DMS114 treated with DMSO at 0.1 percent for 48 hours (cell line): ENCODE data around the gene CD79A.

ENCODE experiments used
- DNase-seq: peaks from one replicate; lab custom pipeline; 2025; ENCODE audit not compliant: unreplicated experiment; lab: John Stamatoyannopoulos, UW

CD79A gene

DNA sequence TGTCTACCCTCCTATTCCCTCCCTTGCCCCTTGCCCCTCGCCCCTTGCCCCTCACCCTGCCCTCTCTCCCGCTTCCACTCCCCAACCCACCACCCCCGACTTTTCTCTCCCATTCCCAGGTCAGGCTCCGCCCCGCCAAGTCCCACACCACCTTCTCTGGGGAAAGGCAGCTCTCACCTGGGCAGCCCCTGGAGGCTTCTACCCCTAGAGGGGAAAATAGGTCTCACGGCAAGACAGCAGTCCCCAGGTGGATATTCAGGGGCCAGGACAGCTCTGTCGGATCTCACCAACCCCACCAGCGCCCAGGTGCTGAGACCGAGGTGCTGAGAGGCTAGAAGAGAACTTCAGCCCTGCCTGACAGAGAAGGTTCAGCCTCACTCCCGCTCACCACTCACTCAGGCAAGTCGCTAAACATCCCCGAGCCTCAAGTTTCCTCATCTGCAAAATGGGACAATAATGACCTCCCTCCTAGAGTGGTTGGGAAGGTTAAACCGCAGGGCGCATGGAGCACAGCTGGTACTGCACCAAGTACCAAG lies 52.5 kb downstream of the CD79A start:
- no peak for DNase-seq

DNA sequence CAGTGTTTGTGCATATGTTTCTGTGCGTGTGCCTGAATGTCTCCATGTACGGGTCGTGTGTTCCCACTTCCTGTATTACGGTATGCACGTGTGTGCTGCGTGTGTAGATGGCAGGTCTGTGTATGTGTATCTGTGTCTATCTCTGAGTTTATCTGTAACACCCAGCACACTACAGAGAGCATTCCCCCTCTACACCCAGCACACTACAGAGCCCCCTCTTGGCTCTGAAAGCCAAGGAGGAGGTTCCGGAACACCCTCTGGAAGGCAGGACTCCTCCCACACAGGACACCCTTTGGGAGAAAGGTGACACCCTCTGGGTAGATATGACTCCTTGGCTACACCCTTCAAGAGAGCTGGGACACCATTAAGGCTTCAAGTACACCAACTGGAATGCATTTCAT lies 53.2 kb downstream of the CD79A start:
- no peak for DNase-seq
